ENCODE measurements around the gene YY1AP1. TPM values are rescaled to one million over a fixed set of nuclear protein-coding genes. Genes with fewer than 3 reads are reported as not detected.
"Not testable (repeated sequence)": the region's sequence is repeated elsewhere in the genome, so short reads cannot be mapped to it uniquely, and the experiment has no call there.

The YY1AP1 gene
- total and polyA plus RNA-seq, 12 donors, result 44.0 to 70.4 (median 57.6) TPM

- intact Hi-C loops (cut with DNase I), result no loop called here
- DNase-seq, result no peak
- WGBS, 4 donors, result 92 to 95% (median 93%) methylated on average over 6 of the region's 6 CpGs
- no peak for TF ChIP-seq POLR2A (IDR thresholded peaks at IDR 0.05)
- no peak for TF ChIP-seq CTCF (IDR thresholded peaks at IDR 0.05)
- Histone ChIP-seq H3K4me3 (no peak overlapping the region), H3K9me3 (replicated peaks in 1 of 3) (no peaks in the 10 kb centered on the region), H3K27me3 (no peaks in the 10 kb centered on the region), H3K27ac (no peak overlapping the region), H3K36me3 (replicated peaks in 1 of 2) (no peaks in the 10 kb centered on the region), H3K4me1 (replicated peaks in 1 of 2) (no peaks in the 10 kb centered on the region)
These were observed 14.6 kb upstream of the YY1AP1 start for GRCh38 chr1:155703216-155703615.

GRCh38 chr1:155701675-155702074, 13.1 kb upstream of the YY1AP1 start:
- WGBS, 4 donors, result 37 to 59% (median 55%) methylated on average over 2 of the region's 2 CpGs
- H3K4me1 ChIP-seq (replicated peaks in 1 of 2); H3K36me3 ChIP-seq (replicated peaks in 1 of 2); H3K27ac ChIP-seq; DNase-seq; H3K27me3 ChIP-seq; intact Hi-C loops (cut with DNase I); H3K4me3 ChIP-seq; H3K9me3 ChIP-seq (replicated peaks in 1 of 3): not testable (repeated sequence)

GRCh38 chr1:155699062-155699461, 10.5 kb upstream of the YY1AP1 start:
- intact Hi-C loops (cut with DNase I), result not testable (repeated sequence)

GRCh38 chr1:155698382-155699038, 9.9 kb upstream of the YY1AP1 start:
- 93 to 96% (median 94%) methylated on average over 13 of the region's 13 CpGs for WGBS, 4 donors
- H3K9me3 ChIP-seq (replicated peaks in 1 of 3), result no peaks in the 10 kb centered on the region
- no peak for DNase-seq
- H3K4me1 ChIP-seq (replicated peaks in 1 of 2), result peaks cover 6 to 11% of the 10 kb centered on the region in 2 donors
- intact Hi-C loops (cut with DNase I), result no loop called here
- no peak overlapping the region for H3K27ac ChIP-seq
- H3K4me3 ChIP-seq, result no peak overlapping the region
- no peaks in the 10 kb centered on the region for H3K36me3 ChIP-seq (replicated peaks in 1 of 2)
- H3K27me3 ChIP-seq, result no peaks in the 10 kb centered on the region
- TF ChIP-seq CTCF (IDR thresholded peaks at IDR 0.05) (no peak), POLR2A (IDR thresholded peaks at IDR 0.05) (no peak)

More at GRCh38 chr1:155699062-155699461, 10.5 kb upstream of the YY1AP1 start:
- H3K36me3 ChIP-seq (replicated peaks in 1 of 2); H3K4me3 ChIP-seq; H3K27me3 ChIP-seq; H3K9me3 ChIP-seq (replicated peaks in 1 of 3); DNase-seq; H3K27ac ChIP-seq: not testable (repeated sequence)
- H3K4me1 ChIP-seq (replicated peaks in 1 of 2), result peaks cover 6 to 11% of the 10 kb centered on the region in 2 donors
- 88 to 98% (median 93%) methylated on average over 4 of the region's 4 CpGs for WGBS, 4 donors

- H3K27ac ChIP-seq; H3K9me3 ChIP-seq (replicated peaks in 1 of 3); H3K36me3 ChIP-seq (replicated peaks in 1 of 2); intact Hi-C loops (cut with DNase I); DNase-seq; H3K4me3 ChIP-seq; H3K27me3 ChIP-seq: not testable (repeated sequence)
- WGBS, 4 donors, result 82 to 85% (median 83%) methylated on average over 11 of the region's 11 CpGs
- peaks cover 6 to 11% of the 10 kb centered on the region in 2 donors for H3K4me1 ChIP-seq (replicated peaks in 1 of 2)
These were observed 9.0 kb upstream of the YY1AP1 start for GRCh38 chr1:155697616-155698015.

GRCh38 chr1:155697046-155697445, 8.5 kb upstream of the YY1AP1 start:
- no peak for DNase-seq
- no peak for TF ChIP-seq CTCF (IDR thresholded peaks at IDR 0.05)
- TF ChIP-seq POLR2A (IDR thresholded peaks at IDR 0.05), result no peak
- peaks cover 6 to 11% of the 10 kb centered on the region in 2 donors for H3K4me1 ChIP-seq (replicated peaks in 1 of 2)
- no peak overlapping the region for H3K4me3 ChIP-seq
- no peak overlapping the region for H3K27ac ChIP-seq
- H3K27me3 ChIP-seq, result no peaks in the 10 kb centered on the region
- intact Hi-C loops (cut with DNase I), result no loop called here
- H3K9me3 ChIP-seq (replicated peaks in 1 of 3), result no peaks in the 10 kb centered on the region
- WGBS, 4 donors, result 96 to 97% (median 96%) methylated on average over 10 of the region's 10 CpGs
- no peaks in the 10 kb centered on the region for H3K36me3 ChIP-seq (replicated peaks in 1 of 2)
